GF-D8 (cell line): ENCODE results near the gene CHCHD6.

ENCODE experiments used
- DNase-seq: peaks from one replicate; lab custom pipeline; 2025; lab: John Stamatoyannopoulos, UW

Gene CHCHD6

GRCh38 chr3:126960604-126960995 lies 256.6 kb downstream of the CHCHD6 start:
- no peak for DNase-seq

- DNase-seq = no peak
These were observed 257.3 kb downstream of the CHCHD6 start for GRCh38 chr3:126961191-126961790.

DNA sequence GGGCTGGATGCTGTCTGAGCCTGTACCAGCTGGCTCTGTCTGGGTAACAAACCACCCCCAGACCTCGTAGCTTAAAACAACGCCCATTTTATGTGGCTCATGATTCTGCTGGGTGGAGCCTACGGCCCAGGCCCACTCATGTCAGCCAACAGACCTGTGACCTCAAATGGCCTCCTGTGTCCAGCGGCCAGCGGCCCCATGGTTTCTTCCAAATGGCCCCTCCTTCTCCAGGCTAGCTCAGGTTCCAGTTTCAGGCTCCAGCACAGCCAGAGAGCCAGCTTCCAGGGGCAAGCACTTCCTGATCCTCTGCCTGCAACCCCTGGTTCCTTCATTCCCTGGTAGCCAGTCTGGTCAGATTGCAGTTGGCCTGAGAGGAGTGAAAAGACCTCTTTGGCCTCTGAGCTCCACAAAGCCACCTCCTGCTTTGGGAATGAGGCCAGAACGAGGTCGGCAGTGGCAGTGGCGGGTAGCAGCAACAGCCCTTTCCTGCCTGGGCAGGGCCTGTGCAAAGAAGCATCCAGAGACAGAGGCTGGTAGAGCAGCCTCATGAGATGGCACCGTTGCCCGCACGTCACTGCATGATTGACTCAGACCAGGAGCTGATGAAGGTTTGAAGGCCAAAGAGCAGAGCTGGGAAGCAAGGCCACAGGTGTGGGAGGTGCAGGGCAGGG lies 257.9 kb downstream of the CHCHD6 start:
- DNase-seq = no peak

DNA sequence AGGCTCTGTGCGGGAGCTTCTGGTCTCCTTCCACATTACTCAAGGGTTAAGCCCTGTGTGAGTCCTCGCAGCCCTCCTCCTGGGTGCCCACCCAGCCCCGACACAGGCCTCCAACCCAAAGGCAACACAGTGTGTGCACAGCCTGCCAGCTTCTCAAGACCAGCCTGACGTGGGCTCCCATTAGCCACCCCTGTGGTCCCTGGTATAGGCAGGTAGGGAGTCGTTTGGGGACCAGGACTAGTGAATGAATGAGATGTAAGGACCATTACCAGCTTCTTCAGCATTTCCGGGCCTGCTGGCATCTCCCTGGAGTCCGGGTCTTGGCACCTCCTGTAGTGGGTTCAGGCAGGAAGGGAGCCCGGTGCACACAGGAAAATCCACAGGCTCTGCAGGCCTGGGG lies 258.7 kb downstream of the CHCHD6 start:
- DNase-seq = no peak

- no peak for DNase-seq
These were observed 259.5 kb downstream of the CHCHD6 start for GRCh38 chr3:126963261-126964190.

DNA sequence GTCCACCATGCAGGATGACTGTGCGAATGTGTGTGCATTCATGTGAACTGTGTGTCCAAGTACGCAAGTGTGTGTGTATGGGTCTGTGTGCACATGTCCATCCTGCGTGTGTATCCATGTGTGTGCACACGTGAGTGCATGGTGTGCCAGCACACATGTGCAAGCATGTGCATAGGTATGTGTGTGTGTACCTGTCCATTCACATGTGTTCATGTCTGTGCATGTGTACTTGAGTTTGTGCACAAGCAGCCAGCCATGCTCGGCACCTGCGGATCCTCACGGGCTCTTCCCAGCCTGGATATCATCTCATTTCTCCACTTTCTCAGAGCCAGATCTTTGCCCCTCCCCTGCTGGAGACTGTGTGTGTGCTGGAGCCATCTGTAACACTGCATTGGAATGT lies 260.2 kb downstream of the CHCHD6 start:
- no peak for DNase-seq

GRCh38 chr3:126964950-126965349 lies 260.9 kb downstream of the CHCHD6 start:
- DNase-seq = no peak

DNA sequence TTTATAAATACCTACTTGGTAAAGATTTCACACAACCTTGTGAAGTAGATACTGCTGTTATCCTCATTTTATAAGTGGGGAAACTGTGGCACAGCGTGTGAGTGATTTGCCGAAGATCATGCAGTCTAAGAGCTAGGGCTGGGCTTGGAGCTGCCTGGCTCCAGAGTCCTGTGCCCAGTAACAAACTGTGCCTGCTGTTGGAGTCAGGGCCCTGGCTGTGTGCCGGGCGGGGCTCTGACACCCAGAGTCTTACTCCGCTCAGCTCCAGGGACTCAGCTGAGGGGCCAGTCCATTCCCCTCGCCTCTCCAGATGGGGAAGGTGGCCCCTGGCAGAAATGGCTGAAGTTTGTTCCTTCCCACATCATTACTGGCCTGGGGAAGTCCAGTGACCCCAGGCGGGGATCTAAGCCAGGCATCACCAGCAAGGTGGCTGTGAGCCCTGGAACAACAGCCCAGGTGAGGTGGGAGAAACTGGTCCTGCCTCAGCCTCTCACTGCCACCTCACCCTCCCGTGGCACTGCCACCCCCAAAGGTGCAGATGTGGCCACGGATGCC lies 261.6 kb downstream of the CHCHD6 start:
- no peak for DNase-seq

DNA sequence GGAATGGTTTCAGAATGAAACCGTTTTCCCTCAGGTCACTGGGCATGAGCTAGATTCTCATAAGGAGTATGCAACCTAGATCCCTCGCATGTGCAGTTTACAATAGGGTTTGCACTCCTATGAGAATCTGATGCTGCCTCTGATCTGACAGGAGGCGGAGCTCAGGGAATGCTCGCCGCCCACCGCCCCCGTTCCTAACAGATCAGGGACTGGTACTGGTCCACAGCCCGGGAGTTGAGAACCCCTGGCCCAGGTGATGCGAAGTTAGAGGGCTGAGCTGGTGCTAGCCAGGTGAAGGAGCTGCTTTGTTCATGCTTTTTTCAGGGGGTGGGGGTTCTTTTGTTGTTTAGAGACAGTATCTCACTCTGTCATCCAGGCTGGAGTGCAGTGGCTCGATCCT lies 263.3 kb downstream of the CHCHD6 start:
- DNase-seq = no peak

DNA sequence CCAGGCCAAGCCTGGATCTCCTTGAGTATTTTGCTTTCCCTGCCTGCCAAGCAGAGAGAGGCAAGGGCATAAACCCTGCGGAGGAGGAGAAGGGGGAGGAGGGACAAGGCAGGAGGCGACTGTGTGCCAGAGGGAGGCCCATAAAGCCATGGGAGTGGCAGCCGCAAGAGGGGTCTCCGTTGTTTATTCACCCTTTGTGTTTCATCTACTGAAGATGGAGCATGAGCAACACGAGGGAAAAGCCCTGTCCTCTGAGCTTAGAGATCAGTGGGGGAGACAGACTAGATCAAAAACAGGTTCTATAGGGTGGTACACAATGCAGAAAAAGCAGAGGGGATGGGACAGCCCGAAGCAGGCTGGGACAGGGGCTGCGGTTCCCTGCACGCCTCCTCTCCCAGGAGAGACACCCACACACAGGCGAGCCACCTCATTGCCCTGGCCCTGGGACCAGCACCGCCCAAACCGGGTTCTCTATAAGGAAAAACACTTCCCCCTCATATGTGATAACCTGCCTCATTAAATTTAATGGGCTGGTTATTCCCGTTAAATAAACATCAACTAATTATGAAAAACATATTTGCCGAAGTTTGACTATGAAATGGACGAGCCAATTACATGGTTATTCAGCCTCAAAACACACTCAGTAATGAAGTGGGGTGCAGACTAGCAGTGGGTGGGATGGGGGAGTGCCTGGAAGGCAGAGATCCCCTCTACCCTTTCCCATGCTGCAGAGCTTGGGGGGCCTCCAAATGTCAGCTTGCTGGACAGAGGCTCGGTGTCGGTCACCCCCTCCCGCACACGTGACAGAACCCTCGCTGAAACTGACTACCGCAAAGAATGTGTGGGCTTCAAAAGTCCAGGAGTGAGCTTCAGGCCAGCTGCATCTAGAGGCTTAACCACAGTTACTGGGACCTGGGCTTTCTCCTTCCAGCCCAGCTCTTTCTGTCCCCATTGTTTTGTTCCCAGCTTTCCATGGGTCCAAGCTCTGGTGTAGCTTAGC lies 264.7 kb downstream of the CHCHD6 start:
- no peak for DNase-seq

GRCh38 chr3:126969586-126969985 lies 265.5 kb downstream of the CHCHD6 start:
- no peak for DNase-seq

- DNase-seq = no peak
These were observed 266.1 kb downstream of the CHCHD6 start for GRCh38 chr3:126970101-126970500.

DNA sequence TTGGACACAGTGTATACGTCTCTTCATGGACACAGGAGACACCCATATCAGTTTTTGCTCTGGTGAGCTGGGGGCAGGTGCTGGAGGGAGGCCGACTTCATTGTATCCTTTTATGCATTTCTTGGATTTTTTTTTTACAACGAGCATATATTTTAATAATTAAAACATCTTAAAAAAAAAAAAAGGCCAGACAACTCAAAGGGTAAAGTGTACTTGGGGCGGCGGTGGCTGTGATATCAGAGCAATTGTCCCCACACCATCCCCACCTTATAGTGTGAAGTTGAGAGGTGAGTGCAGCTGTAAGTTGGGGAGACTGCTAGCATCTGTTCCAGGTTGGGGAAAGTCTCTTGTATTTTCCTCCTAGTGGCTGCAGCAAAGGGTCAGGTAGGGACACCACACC lies 266.9 kb downstream of the CHCHD6 start:
- no peak for DNase-seq

DNA sequence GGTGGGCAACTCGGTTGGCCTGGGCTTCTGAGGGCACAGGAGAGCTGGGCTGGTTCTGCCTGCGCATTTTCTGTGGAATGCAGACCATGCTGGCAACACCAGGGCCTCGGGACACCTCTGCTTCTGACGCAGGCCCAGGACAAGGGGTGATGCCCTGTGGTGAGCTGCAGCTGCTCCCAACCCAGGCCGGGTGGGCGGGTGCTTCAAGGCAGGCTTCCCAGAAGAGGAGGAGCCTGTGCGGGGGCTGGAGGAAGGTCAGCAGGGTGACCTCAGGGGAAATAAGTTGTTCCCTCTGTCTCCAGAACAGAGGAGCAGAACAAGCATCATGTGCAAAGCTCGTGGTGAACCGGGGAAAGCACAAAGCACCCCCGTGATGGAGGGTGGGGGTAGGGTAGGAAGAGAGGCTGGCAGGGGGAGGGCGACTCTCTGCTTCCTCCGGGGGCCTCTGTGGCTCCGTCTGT lies 267.9 kb downstream of the CHCHD6 start:
- DNase-seq = no peak

- no peak for DNase-seq
These were observed 268.8 kb downstream of the CHCHD6 start for GRCh38 chr3:126972866-126973265.

DNA sequence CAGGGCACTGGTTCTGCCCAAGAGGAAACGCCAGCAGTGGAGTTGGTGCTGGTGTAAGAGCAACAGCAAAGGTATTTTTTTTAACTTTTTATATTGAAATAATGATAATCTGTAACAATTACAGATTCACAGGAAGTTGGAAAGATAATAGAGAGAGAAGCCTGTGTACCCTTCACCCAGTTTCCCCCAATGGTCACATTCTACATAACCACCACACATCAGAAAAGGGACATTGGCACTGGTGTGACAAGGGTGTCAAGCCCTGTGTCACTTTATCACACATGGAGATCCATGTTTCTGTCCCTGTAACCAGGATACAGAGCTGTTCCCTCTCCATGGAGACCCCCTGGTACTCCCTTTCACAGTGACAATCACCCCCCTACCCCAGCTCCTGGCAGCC lies 269.8 kb downstream of the CHCHD6 start:
- DNase-seq = no peak

DNA sequence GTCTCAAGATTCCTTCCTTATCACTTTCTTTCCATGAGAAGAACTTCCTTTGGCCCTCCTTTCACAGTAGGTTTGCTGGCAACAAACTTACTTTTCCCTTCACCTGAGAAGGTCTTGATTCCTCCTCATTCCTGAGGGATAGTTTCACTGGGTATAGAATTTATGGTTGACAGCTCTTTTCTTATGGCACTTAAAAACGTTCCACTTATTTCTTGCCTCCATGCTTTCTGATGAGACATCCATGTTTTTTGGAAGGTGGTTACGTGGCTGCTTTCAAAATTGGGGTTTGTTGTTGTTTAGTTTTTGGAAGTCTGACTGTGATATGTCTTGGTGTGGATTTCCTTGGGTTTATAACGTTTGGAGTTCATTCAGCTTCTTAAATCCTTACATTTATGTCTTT lies 270.7 kb downstream of the CHCHD6 start:
- DNase-seq = no peak

- DNase-seq = no peak
These were observed 272.9 kb downstream of the CHCHD6 start for GRCh38 chr3:126976906-126977305.

- no peak for DNase-seq
These were observed 273.8 kb downstream of the CHCHD6 start for GRCh38 chr3:126977821-126978220.

DNA sequence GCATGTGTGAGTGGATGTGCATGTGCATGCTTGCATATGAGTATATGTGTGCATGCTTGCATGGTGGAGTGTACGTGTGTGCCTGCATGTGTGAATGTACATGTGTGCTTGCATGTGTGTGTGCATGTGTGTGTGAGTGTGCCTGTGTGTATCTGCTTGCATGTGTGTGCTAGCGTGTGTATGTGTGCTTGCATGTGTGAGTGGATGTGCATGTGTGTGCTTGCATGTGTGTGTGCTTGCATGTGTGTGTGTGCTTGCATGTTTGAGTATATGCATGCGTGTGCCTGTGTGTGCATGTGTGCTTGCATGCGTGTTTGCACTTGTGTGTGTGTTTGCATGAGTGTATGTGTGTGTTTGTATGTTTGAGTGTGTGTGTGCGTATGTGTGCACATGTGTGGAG lies 274.3 kb downstream of the CHCHD6 start:
- no peak for DNase-seq

DNA sequence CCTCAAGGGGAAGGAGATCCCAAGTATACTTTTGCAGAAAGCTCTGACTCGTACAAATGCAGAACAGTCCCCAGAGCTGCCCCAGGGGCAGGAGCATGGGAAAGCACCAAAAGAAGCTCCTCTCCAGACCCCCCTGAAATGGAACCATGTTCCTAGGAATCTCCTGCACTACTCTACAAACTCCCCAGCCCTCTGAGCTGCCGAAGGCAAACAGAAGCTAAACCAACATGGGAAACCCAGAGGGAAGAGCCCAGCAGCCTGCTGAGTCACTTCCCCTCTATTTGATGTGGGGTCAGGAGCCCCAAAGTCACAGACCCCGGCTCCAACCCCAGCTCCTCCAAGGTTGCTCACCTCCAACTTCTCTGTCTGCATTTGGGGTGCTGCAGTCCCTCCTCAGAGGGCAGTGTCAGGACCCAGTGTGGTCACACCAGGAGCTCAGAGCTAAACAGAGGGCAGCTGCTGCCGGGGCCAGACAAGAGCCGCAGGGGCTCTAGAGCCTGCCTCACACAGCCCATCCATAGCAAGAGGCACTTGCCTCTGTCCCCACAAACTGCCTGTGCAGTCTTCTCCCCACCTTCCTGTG lies 275.1 kb downstream of the CHCHD6 start:
- no peak for DNase-seq
